ENCODE data around the gene MATN3. TPM values are rescaled to one million over a fixed set of nuclear protein-coding genes. Genes with fewer than 3 reads are reported as not detected.
A peak's percentile ranks its signal among the peaks of the same experiment; 100 is the strongest.

The MATN3 gene
- total RNA-seq, 1 donor from 2014 or later: not detected

- CTCF ChIA-PET: interaction anchor here (2.4 kb wide), 1 partner anchor 22 kb away, joined by 11 read pairs; no protein-coding TSS in a partner anchor
- Mint-ChIP-seq H3K9me3 (no peaks in the 10 kb centered on the region), H3K36me3 (ENCODE audit: low read depth) (peaks cover 80% of the 10 kb centered on the region), H3K4me1 (peaks cover 43% of the 10 kb centered on the region), H3K27ac (no peak overlapping the region), H3K27me3 (no peaks in the 10 kb centered on the region), H3K4me3 (no peak overlapping the region)
- intact Hi-C loops (cut with micrococcal nuclease): no loop called here
- no peak for DNase-seq
- TF ChIP-seq CTCF (IDR thresholded peaks at IDR 0.05): no peak
- POLR2A ChIA-PET: interaction anchor here (2.1 kb wide), 1 partner anchor 14 kb away, joined by 5 read pairs; the partner anchor contains the start of gene LAPTM4A
- no peak for ATAC-seq (ENCODE audit: low read depth)
These were observed 25.2 kb upstream of the MATN3 start for GRCh38 chr2:20037660-20038059.

DNA sequence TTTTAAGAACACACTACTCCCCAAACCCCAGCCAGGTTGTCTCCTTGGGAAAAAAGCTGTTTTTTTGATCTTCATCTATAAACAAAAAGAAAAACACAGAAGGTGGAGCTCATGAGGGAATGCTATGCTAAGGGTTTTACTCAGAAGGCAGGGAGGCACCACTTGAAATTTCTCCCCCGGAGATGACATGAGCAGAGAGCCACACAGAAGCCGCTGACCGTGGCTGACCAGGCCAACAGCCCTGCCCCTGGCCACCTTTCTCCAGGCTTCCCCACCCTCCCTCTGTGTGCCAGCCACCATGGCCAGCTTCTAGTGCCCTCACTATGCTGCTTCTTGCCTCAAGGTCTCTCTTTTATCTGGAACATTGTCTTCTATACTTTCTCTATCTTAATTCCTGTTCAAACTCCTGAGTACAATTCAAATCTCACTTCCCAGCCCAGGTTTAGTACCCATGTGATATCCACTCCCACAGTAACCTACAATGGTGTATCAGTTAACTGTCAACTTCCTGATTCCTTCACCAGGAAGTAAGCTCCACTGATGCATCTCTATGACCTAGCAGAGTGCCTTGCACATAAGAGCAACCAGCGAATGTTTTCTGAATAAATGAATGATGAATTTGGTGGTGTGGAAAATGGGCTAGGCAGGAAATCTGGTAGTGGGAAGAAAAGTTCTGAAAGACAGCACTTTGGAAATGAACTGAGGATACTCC lies 23.6 kb upstream of the MATN3 start:
- no peak for TF ChIP-seq CTCF (IDR thresholded peaks at IDR 0.05)
- ChIA-PET POLR2A (interaction anchor here (0.5 to 2.4 kb wide), 3 partner anchors 14 to 18 kb away, joined by 4 to 6 read pairs (median 4); partner anchors contain the start of gene LAPTM4A), CTCF (interaction anchor here (2.4 kb wide), 1 partner anchor 21 kb away, joined by 11 read pairs; no protein-coding TSS in a partner anchor)
- peak overlapping the region; percentile 79 for H3K27ac Mint-ChIP-seq
- DNase-seq (no peak), ATAC-seq (ENCODE audit: low read depth) (peak; percentile 90)
- H3K9me3 Mint-ChIP-seq: no peaks in the 10 kb centered on the region
- H3K36me3 Mint-ChIP-seq (ENCODE audit: low read depth): peaks cover 91% of the 10 kb centered on the region
- peaks cover 33% of the 10 kb centered on the region for H3K4me1 Mint-ChIP-seq
- peak overlapping the region; percentile 21 for H3K4me3 Mint-ChIP-seq
- intact Hi-C loops (cut with micrococcal nuclease): loop anchor here (1.0 kb wide), 1 partner anchor 13 kb away; no protein-coding TSS in a partner anchor
- H3K27me3 Mint-ChIP-seq: no peaks in the 10 kb centered on the region

DNA sequence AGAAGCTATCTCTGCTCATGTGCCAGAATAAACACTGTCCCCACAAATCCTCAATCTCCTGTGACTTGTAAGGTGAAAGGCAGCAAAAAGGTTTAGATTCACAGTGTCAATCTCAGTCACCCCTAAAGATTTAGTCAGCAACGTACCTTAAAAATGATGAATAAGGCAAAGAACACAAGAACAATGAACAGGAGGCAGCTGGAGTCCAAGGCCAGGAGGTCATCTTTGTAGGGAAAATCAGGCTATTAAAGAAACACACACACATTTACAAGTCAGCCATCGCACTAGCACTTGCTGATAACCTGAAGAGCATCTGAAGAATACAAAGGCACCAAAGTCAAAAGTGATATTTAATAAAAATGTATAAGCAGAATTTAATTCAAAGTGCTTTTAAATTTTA lies 22.4 kb upstream of the MATN3 start:
- DNase-seq (no peak), ATAC-seq (ENCODE audit: low read depth) (no peak)
- intact Hi-C loops (cut with micrococcal nuclease): no loop called here
- TF ChIP-seq CTCF (IDR thresholded peaks at IDR 0.05): no peak
- ChIA-PET POLR2A (interaction anchor here (2.4 kb wide), 1 partner anchor 15 kb away, joined by 6 read pairs; no protein-coding TSS in a partner anchor), CTCF (interaction anchor here (0.7 to 2.3 kb wide), 2 partner anchors 15 to 19 kb away, joined by 3 to 12 read pairs; no protein-coding TSS in a partner anchor)
- Mint-ChIP-seq H3K27ac (no peak overlapping the region), H3K4me1 (peaks cover 29% of the 10 kb centered on the region), H3K27me3 (no peaks in the 10 kb centered on the region), H3K4me3 (no peak overlapping the region), H3K36me3 (ENCODE audit: low read depth) (peaks cover 90% of the 10 kb centered on the region), H3K9me3 (no peaks in the 10 kb centered on the region)

- DNase-seq: no peak
These were observed 21.8 kb upstream of the MATN3 start for GRCh38 chr2:20034218-20034617.

More at GRCh38 chr2:20034218-20034617, 21.8 kb upstream of the MATN3 start:
- H3K27me3 Mint-ChIP-seq: no peaks in the 10 kb centered on the region
- intact Hi-C loops (cut with micrococcal nuclease): no loop called here
- CTCF ChIA-PET: interaction anchor here (2.3 kb wide), 1 partner anchor 19 kb away, joined by 12 read pairs; no protein-coding TSS in a partner anchor
- H3K36me3 Mint-ChIP-seq (ENCODE audit: low read depth): peaks cover 94% of the 10 kb centered on the region
- H3K27ac Mint-ChIP-seq: no peak overlapping the region
- TF ChIP-seq CTCF (IDR thresholded peaks at IDR 0.05): no peak
- ATAC-seq (ENCODE audit: low read depth): no peak
- H3K4me3 Mint-ChIP-seq: no peak overlapping the region
- peaks cover 2% of the 10 kb centered on the region for H3K9me3 Mint-ChIP-seq
- peaks cover 29% of the 10 kb centered on the region for H3K4me1 Mint-ChIP-seq
- POLR2A ChIA-PET: interaction anchor here (0.8 kb wide), 1 partner anchor 17 kb away, joined by 8 read pairs; the partner anchor contains the start of gene LAPTM4A
